ENCODE results near the gene CALHM2.

Gene CALHM2

GRCh38 chr10:103466734-103467133 lies 14.6 kb upstream of the CALHM2 start:
- Histone ChIP-seq H3K27me3 (peaks cover 0 to 2% of the 10 kb centered on the region in 2 donors), H3K4me1 (no peaks in the 10 kb centered on the region), H3K4me3 (no peak overlapping the region), H3K36me3 (no peaks in the 10 kb centered on the region), H3K9me3 (no peaks in the 10 kb centered on the region), H3K27ac (no peak overlapping the region)
- no peak for TF ChIP-seq CTCF (IDR thresholded peaks at IDR 0.05)
- DNase-seq, result no peak
- intact Hi-C loops (cut with DNase I; ENCODE audit: low total_unique reads), result no loop called here

GRCh38 chr10:103465411-103466179 lies 13.4 kb upstream of the CALHM2 start:
- no peak for DNase-seq
- Histone ChIP-seq H3K4me3 (no peak overlapping the region), H3K9me3 (no peaks in the 10 kb centered on the region), H3K27me3 (no peaks in the 10 kb centered on the region), H3K36me3 (no peaks in the 10 kb centered on the region), H3K27ac (no peak overlapping the region), H3K4me1 (no peaks in the 10 kb centered on the region)
- TF ChIP-seq CTCF (IDR thresholded peaks at IDR 0.05), result no peak
- intact Hi-C loops (cut with DNase I; ENCODE audit: low total_unique reads), result no loop called here

- Histone ChIP-seq H3K27ac (no peak overlapping the region), H3K4me3 (no peak overlapping the region), H3K9me3 (no peaks in the 10 kb centered on the region), H3K4me1 (no peaks in the 10 kb centered on the region), H3K36me3 (no peaks in the 10 kb centered on the region), H3K27me3 (no peaks in the 10 kb centered on the region)
- no peak for TF ChIP-seq CTCF (IDR thresholded peaks at IDR 0.05)
- intact Hi-C loops (cut with DNase I; ENCODE audit: low total_unique reads), result no loop called here
- DNase-seq, result no peak
These were observed 11.3 kb upstream of the CALHM2 start for GRCh38 chr10:103463499-103463898.

GRCh38 chr10:103459615-103460014 lies 7.4 kb upstream of the CALHM2 start:
- no peaks in the 10 kb centered on the region for H3K36me3 ChIP-seq
- H3K27ac ChIP-seq, result no peak overlapping the region
- no peaks in the 10 kb centered on the region for H3K27me3 ChIP-seq
- intact Hi-C loops (cut with DNase I; ENCODE audit: low total_unique reads), result no loop called here
- no peaks in the 10 kb centered on the region for H3K4me1 ChIP-seq
- DNase-seq, result no peak
- no peaks in the 10 kb centered on the region for H3K9me3 ChIP-seq
- no peak for TF ChIP-seq CTCF (IDR thresholded peaks at IDR 0.05)
- H3K4me3 ChIP-seq, result no peak overlapping the region

- Histone ChIP-seq H3K27ac (no peak within 1 kb of the TSS), H3K4me1 (no peaks in the 10 kb centered on the region), H3K36me3 (no peaks in the 10 kb centered on the region), H3K27me3 (no peaks in the 10 kb centered on the region), H3K9me3 (no peaks in the 10 kb centered on the region), H3K4me3 (no peak within 1 kb of the TSS)
- no peak for TF ChIP-seq CTCF (IDR thresholded peaks at IDR 0.05)
- intact Hi-C loops (cut with DNase I; ENCODE audit: low total_unique reads), result no loop called here
- no peak for DNase-seq
These were observed 6.5 kb upstream of the CALHM2 start, which contains the start of gene CALHM1 for GRCh38 chr10:103458720-103459119. CALHM1 (minus strand) TSS chr10:103458900; CDS start chr10:103458751, 149 bp downstream.

Data from tibial artery (tissue), 4 donors.